Right lobe of liver (tissue), 4 donors: ENCODE measurements around the gene S1PR5.

Source experiments
- CTCF ChIP-seq, 4 donors: fragments of 200-600 bp in 3 of 4; fragments of 450-650 bp in 1 of 4; IDR thresholded peaks; one replicate each; pipeline versions ENCODE4 v1.5.1 to v1.8.0; 2016 to 2022; ENCODE audit warnings: antibody characterized with exemption in 4 of 4, mild to moderate bottlenecking in 2 of 4
- POLR2A ChIP-seq: fragments of 450-650 bp; IDR thresholded peaks from one replicate; pipeline ENCODE4 v1.6.1; 2017; ENCODE audit warnings: antibody characterized with exemption, mild to moderate bottlenecking
- donor health status: DM: no; HTN: no; CAD: no.
- donor health status: DM: no; HTN: no; CAD: no.
- donor health status: DM: no; HTN: yes; CAD: no.

- no peak for TF ChIP-seq CTCF (IDR thresholded peaks at IDR 0.05)
- TF ChIP-seq POLR2A = no peak
Measured at GRCh38 chr19:10557603-10558197, 40.5 kb upstream of the S1PR5 start.
